ENCODE results near the gene MORN4.
"Not testable (repeated sequence)": the region's sequence is repeated elsewhere in the genome, so short reads cannot be mapped to it uniquely, and the experiment has no call there.

MORN4 gene

DNA sequence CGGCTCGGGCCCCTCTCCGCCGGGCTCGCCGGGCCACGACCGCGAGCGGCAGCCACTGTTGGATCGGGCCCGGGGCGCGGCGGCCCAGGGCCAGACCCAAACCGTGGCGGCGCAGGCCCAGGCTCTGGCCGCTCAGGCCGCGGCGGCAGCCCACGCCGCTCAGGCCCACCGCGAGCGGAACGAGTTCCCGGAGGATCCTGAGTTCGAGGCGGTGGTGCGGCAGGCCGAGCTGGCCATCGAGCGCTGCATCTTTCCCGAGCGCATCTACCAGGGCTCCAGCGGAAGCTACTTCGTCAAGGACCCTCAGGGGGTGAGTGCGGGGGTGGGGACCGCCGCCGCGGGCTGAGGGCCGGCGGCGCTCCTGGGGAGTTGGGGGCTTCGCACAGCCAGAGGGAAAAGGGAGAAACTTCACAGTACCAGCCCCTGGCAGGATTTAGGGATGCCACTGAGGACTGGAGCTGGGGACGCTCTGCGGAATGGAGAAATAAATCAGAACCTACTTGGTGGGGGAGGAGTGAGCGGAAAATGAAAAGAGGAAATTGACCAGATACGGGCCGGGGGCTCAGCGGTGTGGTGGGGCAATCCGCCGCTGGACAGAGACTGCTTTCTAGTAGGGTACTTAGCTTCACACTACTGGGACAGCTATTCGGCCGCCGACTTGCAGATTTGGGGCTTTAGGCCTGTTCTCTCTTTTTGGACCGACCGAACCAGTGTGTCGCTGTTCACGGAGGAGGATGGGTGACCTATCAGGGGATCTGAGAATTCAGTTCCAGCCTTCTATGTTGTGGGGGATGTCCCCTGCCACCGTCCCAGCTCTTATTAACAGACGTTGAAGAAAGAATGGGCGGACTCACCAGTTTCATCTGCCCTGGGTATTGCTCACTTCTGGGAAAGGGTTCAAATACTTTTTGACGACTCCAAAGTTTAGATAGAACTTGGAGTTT, 7.8 kb upstream of the MORN4 start:
- DNase-seq = peak; percentile 15

DNA sequence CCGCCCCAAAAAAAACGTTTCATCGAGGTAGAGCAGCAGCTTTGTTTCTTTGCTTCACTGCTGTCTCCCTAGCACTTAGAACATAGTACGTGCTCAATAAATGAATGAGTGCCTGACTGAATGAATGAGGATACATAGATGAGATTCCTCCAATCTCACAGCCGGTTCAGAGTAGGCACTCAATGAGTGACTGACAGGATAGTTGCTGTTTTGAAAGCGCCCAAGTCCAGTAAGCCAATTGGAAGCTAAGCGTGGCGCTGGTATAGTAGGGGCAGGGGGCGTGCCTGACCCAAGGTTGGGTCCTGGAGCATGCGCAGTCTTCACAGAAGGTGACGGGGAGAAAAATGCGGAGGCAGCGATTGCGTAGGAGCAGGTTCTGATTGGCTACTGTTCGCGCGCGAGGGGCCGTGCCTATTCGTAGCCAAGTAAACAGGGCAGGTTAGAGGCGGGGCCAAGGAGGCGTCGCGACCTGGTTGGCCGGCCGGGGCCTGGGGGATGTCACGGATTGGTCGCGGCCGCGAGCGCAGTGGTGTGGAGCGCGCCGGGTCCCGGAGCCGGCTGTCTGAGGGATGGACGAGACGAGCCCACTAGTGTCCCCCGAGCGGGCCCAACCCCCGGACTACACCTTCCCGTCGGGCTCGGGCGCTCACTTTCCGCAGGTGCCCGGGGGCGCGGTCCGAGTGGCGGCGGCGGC, 7.0 kb upstream of the MORN4 start, which contains the start of gene PI4K2A:
PI4K2A (plus strand) TSS at position 498 of the 694 bp plus-strand sequence; CDS start at position 570, 72 bp downstream.
- DNase-seq = peak; percentile 99

DNA sequence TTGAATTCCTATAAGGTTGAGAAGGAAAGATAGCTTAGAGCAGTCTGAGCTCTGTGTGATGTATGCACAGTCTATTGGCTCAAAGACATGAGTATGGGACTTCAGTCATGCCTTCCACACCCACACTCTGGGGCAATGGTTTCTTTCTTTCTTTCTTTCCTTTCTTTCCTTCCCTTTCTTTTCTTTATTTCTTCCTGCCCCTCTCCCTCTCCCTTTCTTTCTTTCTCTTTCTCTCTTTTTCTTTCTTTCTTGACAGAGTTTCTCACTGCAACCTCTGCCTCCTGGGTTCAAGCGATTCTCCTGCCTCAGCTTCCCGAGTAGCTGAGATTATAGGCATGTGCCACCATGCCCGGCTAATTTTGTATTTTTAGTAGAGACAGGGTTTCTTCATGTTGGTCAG, 5.8 kb upstream of the MORN4 start:
- not testable (repeated sequence) for DNase-seq

DNA sequence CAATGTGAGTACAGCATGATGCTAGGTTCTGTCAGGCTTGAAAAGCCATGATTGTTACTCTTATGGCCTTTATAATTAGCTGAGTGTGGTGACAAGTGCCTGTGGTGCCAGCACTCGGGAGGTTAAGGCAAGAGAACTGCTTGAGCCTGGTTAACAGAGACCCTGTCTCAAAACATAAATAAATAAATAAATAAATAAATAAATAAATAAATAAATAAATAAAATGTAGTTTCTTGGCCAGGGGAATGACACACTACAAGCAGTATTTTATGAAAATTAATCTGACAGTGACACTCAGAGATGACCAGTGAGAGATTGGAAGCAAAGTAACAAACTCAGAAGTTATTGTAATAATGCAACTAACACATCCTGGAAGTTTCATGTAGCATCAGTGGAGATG, 2.3 kb upstream of the MORN4 start:
- DNase-seq = no peak

DNA sequence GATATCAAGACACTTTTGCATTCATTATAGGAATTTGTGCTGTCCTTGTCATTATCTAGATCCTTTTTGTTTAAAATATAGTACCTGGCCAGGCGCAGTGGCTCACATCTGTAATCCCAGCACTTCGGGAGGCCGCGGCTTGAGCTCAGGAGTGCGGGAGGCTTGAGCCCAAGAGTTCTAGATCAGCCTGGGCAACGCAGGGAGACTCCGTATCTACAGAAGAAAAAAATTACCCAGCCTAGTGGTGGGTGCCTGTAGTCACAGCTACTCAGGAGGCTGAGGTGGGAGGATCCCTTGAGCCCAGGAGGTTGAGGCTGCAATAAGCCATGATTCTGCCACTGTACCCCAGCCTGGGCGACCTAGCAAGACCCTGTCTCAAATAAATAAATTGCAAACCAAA, 621 bp upstream of the MORN4 start:
- DNase-seq = peak; percentile 30

DNA sequence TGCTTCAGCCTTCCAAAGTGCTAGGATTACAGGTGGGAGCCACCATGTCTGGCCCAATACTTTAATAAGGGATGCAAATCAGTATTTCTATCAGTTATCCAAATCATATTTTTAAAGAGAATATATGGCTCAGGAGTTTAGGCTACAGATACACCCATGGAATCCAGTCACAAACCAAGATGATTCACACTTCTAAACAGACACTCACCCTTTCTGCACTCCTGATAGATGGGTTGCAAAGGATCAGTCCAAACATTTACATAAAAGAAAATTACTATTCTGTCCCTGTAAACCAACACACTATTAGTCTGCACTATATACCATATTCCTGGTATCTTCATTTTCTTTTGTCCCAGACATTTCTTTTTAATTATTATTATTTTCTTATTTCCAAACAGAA, 2.2 kb downstream of the MORN4 start:
- DNase-seq = no peak

DNA sequence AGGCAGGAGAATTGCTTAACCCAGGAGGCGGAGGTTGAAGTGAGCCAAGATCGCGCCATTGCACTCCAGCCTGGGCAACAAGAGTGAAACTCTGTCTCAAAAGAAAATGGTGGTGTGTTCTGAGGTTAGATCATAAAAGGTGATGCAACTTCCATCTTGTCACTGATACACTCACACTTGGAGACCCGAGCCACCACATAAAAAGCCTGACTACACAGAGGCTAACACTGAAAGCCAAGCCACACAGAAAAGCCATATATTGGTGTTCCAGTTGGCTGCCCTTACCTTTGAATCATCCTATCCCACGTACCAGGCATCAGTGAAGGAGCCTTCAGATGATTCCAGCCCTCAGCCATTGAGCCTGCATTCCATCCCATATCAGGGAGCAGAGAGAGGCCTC, 4.0 kb downstream of the MORN4 start:
- DNase-seq = no peak

DNA sequence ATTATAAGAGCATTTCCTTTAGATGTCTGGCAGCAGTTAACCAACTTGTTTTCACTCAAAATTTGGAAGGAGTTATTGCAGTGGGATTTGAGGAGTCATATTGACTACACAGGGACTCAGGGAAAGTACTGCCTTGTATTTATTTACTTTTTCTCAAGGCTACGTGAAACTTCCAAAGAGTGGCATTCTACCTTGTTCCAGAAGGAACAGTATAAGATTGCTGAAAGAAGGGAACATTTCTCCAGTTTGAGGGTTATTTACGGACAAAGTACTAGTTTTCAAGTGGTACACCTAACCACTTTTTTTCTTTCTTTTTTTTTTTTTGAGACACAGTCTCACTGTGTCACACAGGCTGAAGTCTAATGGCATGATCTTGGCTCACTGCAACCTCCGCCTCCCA, 5.1 kb downstream of the MORN4 start:
- no peak for DNase-seq

DNA sequence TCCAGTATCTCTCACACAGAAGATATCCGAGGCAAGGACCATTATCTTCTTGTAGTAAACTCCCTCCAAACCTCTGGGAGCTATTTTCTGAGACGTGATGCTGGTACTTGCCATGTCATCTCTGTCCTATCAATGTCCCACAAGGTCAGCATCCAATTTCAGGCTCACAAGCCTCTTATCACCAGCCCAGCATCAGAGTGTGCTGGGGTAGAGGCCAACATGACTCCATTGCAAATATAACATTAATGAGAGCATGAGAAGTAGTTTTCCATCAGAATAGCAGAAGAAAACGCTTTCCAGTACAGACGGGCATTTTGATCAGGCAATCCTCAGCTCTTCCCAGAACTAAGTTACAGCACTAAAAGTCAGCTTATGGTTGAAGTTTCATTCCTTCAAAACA, 5.6 kb downstream of the MORN4 start:
- DNase-seq = no peak

DNA sequence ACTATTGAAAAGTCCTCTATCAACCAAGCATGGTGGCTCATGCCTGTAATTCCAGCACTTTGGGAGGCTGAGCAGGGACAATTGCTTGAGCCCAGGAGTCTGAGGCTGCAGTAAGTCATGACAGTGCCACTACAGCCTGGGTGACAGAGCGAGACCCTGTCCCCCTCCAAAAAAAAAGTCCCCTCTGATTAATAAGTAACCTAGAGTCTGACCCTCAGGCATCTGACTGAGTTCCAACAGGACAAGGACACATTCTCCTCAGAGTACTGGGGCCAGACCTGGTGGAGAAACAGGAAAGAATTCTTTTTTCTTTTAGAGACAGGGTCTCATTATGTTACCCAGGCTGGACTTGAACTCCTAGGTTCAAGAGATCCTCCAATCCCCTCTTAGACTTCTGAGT, 10.0 kb downstream of the MORN4 start:
- DNase-seq = no peak

DNA sequence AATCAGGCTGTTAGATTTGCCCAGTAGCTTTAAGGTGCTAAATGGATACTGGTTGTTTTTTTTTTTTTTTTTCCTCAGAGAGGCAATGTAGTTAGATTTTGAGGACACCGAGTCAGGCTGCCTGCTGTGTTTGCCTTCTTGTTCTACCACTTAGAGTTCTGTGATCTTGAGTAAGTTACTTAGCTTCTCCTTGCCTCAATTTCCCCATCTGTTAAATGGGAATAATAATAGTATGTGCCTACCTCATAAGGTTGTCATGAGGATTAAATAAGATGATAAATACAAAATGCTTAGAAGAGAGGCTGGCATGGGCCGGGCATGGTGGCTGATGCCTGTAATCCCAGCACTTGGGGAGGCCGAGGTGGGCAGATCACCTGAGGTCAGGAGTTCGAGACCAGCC, 14.6 kb downstream of the MORN4 start:
- no peak for DNase-seq

DNA sequence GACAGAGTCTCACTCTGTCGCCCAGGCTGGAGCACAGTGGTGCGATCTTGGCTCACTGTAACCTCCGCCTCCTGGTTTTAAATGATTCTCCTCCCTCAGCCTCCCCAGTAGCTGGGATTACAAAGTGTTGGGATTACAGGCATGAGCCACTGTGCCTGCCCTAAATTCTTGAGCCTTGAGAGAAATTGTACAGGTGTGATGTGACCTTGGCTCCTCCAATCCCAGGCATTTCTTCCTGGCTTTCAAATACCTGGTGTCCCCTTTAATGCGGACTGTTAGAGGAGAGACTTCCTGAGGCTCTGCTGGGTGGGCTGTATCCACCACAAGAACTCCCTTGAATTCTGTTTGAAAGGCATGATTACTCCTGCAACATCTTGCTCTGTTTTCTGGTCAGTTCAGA, 15.0 kb downstream of the MORN4 start:
- DNase-seq = no peak

DNA sequence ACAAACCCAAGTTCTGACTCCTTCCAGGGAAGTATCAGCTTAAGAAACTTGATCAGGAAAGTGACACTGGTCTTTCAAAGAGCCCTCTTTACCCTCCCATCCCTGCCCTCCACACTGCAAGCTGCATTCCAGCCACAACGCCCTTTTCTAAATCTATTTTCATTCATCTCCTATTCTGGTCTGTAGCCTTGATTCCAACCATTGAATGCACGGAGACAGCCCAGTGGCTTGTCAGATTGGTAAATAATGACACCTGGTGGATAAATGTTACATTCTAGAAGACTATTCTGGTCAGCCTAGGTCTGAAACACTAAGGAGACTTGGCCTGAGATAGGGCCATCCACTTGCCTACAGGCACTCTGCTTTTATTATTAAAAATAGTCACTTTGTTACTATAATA, 20.9 kb downstream of the MORN4 start:
- peak; percentile 8 for DNase-seq

DNA sequence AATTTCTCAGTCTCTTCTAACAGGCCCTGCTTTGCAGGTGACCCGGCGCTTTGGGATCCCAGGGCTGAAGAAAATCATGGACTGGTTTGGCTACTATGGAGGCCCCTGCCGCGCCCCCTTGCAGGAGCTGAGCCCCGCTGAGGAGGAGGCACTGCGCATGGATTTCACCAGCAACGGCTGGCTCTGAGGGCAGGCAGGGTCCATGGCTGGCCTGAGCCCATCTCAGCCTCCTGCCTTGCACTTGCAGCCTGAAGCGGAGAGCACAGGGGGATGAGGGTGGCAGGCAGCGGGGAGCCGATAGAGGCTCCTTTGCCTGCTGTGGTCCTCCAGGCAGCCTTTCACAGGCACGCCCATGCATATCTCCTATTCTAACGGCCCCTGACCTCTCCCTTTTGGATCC, 21.8 kb downstream of the MORN4 start:
- no peak for DNase-seq

DNA sequence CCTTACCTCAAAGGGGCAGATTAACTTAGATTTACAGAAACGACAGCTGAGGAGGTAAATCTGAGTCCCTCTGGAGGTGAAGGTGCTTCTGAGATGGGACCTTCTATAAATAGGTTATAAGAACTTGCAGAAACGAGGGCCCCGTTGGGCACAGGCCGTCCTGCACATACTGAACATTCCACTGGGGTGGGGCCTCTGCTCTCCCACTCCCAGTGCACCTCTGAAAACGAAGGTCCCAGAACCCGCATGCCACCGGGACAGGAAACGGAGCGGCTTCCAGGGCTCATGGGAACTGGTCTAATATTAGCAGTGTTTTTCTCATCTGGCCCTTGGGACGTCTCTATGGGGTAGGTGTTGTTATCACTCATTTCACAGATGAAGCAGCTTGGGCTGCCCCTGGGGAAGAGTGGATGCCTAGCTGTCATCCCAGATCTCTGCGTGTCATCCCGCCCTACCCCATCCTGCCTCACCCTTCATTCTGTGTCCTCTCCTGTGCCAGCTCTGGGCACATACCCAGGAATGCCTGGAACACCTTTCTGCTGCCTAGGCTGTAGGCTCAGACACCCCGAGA, 24.2 kb downstream of the MORN4 start:
- DNase-seq = no peak

DNA sequence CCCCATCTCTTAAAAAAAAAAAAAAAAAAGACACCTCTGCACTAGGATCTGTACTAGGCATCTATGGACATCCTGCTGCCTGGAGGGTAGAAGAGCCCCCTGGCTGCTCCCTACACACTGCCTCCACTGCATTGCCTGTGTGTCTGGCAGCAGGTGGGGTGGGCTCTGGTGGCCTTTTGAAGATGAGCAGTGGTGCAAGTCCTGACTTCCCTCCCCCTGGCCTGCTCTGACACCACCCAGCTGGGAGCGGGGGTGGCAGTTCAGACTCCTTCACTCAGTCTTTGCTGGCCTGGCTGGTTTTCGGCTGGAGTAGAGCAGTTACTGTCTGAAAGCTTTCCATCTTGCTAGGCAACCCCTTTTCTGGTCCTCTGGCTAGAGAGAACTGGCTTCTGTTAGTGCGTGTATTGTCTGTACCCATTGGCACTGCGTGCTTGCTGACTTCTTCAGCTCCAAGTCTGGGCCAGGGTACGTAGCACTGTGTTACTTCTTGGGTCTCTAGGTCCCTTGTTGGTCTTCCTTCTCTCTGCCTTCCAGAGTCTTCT, 26.1 kb downstream of the MORN4 start:
- no peak for DNase-seq

DNA sequence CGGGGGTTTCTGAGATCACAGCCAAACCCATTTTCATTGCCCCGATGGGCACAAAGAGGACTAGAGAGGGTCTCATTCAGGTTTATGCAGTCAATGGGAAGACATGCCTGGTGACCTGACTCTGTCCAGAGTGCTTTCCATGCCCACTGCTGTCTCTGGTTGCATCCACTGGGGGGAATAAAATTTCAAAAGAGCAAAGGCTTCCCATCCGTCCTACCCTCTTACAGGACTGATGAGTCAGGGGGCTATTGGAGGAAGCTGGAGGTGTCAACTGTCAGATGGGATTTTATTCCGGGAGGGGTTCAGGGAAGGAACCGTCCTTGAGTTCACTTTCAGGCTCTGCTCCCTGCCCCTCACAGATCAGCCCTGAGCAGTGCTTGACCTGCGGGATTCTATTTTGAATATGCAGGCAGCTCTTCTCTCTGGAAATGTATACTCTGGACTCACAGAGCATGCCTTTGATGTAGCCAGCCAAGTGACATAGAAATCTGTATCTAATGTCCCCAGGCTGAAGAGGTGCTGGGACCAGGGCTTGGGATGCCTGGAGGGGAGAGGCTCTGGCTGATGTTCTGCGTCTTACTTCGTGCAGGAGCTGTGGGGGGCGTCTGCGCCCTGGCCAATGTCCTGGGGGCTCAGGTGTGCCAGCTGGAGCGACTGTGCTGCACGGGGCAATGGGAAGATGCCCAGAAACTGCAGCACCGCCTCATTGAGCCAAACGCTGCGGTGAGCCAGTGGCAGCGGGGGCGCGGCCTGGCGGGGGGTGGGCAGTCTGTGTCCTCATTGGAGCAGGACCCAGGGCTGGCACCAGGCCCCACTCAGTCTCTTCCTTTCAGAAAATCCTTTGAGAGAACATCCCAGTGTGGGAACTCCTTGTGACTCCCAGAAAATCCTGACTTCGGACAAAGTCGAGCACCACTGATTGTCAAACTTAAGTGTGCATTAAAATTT, 31.8 kb downstream of the MORN4 start:
- DNase-seq = no peak

DNA sequence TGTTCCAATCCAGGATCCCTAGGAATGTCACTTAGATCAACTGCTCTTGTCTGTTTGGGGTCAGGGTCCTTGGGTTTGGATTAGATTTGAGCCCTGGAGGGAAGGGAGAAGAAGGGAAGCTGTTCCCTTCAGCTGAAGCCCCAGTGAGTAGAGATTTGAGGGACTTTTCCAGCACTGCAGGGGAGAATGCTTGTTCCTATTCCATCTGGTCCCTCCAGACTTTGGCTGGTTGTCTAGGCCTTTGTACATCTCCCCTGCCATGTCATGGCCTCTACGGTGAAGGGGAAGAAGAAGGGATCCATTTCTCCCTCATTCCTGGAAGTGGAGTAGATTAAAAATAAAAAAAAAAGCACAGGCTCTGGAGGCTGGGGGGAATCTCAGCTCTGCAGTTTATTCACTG, 32.7 kb downstream of the MORN4 start:
- DNase-seq = no peak

DNA sequence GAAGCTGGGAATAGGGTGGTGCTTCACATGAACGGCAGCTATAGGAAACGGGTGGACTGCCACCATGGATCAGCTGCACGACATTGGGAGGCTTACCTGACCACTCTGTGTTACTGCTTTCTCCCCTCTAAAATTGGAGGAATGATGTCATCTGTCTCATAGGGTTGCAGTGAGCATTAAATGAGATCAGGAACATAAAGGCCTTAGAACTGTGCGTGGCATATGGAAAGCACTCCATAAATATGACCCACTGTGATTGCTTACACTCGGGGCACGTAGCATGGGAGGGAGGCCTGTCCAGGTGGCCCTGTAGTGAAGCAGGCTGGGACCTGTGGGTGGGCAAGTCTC, 34.1 kb downstream of the MORN4 start:
- no peak for DNase-seq

DNA sequence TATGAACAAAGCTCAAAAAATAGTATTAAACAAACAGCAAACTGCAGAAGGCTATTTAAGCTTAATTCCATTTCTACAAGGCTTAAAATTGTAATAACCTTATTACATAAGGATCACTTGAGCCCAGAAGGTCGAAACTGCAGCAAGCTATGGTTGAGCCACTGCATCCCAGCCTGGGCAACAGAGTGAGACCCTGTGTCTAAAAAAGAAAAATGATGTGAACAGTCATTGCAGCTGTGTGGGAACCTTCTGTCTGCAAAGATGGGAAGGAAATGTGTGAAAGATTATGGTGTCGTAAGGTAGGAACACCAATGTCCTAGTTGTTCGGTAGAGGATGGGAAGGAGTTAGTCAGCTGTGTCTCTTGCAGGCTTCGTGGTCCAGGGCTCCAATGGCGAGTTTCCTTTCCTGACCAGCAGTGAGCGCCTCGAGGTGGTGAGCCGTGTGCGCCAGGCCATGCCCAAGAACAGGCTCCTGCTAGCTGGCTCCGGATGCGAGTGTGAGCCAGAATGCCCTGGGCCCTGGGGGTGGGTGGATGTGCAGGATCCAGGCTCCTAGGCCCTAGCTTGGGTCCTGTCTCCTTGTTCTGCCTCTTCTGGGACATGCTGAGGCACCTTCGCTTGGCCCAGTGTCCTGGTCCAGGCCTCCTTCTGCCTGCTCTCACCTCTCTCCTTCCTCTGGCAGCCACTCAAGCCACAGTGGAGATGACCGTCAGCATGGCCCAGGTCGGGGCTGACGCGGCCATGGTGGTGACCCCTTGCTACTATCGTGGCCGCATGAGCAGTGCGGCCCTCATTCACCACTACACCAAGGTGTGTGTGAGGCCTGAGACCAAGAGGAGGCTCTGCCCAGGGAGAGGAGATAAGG, 34.7 kb downstream of the MORN4 start:
- no peak for DNase-seq

DNA sequence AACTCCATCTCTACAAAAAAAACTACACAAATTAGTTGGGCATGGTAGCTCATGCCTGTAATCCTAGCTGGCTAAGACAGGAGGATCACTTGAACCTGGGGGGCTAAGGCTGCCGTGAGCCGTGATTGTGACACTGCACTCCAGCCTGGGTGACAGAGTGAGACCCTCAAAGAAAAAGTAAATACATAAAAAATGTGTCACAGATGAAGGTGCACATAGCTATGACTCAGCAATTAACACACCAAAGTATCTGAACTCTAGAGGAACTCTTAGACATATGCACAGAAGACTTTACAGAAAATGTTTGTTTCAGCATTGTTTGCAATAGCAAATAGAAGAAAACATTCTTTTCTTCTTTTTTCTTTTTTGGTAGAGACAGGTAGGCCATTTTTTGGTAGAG, 35.5 kb downstream of the MORN4 start:
- no peak for DNase-seq
